ENCODE measurements around the gene OLFML2B.
A peak's percentile ranks its signal among the peaks of the same experiment; 100 is the strongest.

The OLFML2B gene

DNA sequence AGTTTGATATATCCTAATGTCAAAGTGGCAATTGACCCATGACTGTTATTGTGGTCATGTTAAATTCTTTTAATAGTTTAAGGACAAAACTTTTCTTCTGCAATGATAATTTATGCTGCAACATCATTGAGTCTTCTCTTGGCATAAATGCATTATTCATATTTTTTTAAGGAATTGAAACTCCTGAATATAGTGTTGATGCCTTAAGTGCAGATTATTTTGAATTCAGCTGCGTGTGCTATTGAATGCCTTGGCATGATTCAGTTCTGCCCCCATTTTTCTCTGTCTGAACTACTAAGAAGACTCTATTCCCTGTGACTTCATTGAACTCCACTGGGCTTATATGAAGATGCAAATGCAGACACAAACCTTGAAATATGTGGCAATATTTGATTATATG lies 23.3 kb upstream of the OLFML2B start:
- TF ChIP-seq GATA2 (IDR thresholded peaks at IDR 0.05; ENCODE audit: low read depth, low read length), result no peak

GRCh38 chr1:162042361-162042760 lies 18.7 kb upstream of the OLFML2B start:
- TF ChIP-seq GATA3 (IDR thresholded peaks at IDR 0.05; ENCODE audit: low read depth, low read length) (no peak), GATA2 (IDR thresholded peaks at IDR 0.05; ENCODE audit: low read depth, low read length) (no peak)

DNA sequence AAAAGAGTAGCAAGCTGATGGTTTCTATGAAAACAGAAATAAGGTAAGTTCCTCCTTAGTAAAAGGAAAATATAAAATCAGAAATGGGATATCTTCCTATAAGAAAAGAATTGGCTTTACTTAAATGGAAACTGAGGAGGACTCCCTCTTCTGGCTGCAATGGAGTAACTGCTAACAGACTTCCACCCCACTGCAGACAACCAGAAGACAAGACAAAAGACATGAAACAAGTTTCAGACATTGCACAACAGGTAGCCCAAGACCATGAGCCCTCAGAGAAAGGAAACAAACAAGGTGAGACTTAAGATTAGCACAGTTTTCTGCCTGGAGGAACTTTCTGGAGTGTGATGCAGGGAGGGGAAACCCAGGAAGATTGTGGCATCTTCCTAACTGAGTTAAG lies 17.0 kb upstream of the OLFML2B start:
- TF ChIP-seq GATA2 (IDR thresholded peaks at IDR 0.05; ENCODE audit: low read depth, low read length) (no peak), GATA3 (IDR thresholded peaks at IDR 0.05; ENCODE audit: low read depth, low read length) (no peak)

DNA sequence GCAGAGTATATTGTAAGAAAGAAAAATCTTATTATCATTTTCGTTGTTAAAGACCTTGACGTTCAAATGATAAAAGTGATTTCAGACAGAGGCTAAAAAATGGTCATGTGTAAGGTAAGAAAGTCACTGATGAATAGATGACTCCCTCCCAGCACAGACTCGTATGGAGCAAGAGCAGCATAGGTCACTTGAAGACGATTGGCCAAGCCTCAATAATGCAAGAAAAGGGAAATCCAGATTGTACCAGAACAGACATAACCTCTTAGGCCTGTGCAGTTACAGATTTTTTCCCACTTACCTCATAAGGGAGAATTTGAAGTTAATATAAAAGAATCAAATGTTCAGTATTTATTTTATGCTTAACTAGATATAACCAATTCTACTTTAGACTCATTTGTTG lies 16.3 kb upstream of the OLFML2B start:
- TF ChIP-seq GATA3 (IDR thresholded peaks at IDR 0.05; ENCODE audit: low read depth, low read length), result no peak
- no peak for TF ChIP-seq GATA2 (IDR thresholded peaks at IDR 0.05; ENCODE audit: low read depth, low read length)

- TF ChIP-seq GATA2 (IDR thresholded peaks at IDR 0.05; ENCODE audit: low read depth, low read length) (no peak), GATA3 (IDR thresholded peaks at IDR 0.05; ENCODE audit: low read depth, low read length) (no peak)
Measured at GRCh38 chr1:162038624-162039023, 15.0 kb upstream of the OLFML2B start.

DNA sequence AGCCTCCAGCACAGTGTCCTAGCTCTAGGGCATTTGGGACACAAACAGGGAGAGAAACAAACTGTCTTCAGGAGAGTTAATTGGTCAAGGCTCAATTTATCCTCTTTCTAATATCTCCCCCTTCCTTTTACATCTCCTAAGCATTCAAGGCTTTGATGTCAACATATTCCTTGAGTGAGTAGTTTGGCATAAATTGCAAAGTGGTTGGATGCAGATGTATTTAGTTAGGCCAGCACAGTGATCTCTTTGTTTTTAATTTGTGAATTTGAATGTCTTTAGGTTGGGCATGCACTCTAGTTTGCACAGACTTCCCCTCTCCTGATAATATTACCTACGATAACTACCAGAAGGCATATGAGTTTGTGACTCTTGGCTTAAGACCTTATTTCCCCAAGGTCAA lies 12.5 kb upstream of the OLFML2B start:
- TF ChIP-seq GATA3 (IDR thresholded peaks at IDR 0.05; ENCODE audit: low read depth, low read length) (no peak), GATA2 (IDR thresholded peaks at IDR 0.05; ENCODE audit: low read depth, low read length) (no peak)

GRCh38 chr1:162035241-162035640 lies 11.6 kb upstream of the OLFML2B start:
- no peak for TF ChIP-seq GATA3 (IDR thresholded peaks at IDR 0.05; ENCODE audit: low read depth, low read length)
- TF ChIP-seq GATA2 (IDR thresholded peaks at IDR 0.05; ENCODE audit: low read depth, low read length), result no peak

GRCh38 chr1:162033428-162033827 lies 9.8 kb upstream of the OLFML2B start:
- TF ChIP-seq GATA2 (IDR thresholded peaks at IDR 0.05; ENCODE audit: low read depth, low read length) (no peak), GATA3 (IDR thresholded peaks at IDR 0.05; ENCODE audit: low read depth, low read length) (no peak)

GRCh38 chr1:162030759-162031280 lies 7.2 kb upstream of the OLFML2B start:
- TF ChIP-seq GATA2 (IDR thresholded peaks at IDR 0.05; ENCODE audit: low read depth, low read length) (no peak), GATA3 (IDR thresholded peaks at IDR 0.05; ENCODE audit: low read depth, low read length) (no peak)

- TF ChIP-seq GATA2 (IDR thresholded peaks at IDR 0.05; ENCODE audit: low read depth, low read length) (0 out of 2 replicates have a peak, but pooled peaks have one; percentile 11), GATA3 (IDR thresholded peaks at IDR 0.05; ENCODE audit: low read depth, low read length) (no peak)
Measured at GRCh38 chr1:162029157-162029556, 5.5 kb upstream of the OLFML2B start.

DNA sequence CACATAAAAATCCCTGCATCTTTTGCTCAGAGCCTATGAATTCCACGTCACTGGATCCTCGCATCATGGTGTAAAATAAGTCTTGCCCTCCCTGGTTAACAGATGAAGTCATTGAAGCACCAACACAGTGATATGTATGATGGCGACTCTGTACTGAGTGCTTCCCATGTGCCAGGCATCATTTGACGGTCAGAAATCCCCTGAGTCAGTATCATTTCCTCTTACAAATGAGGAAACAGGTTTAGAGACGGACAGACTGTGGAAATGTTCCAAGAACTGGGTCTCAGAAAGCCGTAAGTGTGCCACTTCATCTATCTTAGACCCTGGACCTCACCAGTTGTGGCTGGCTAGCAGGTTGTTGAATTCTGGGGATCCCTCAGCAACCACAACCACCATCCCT lies 5.1 kb upstream of the OLFML2B start:
- TF ChIP-seq GATA2 (IDR thresholded peaks at IDR 0.05; ENCODE audit: low read depth, low read length) (no peak), GATA3 (IDR thresholded peaks at IDR 0.05; ENCODE audit: low read depth, low read length) (no peak)

DNA sequence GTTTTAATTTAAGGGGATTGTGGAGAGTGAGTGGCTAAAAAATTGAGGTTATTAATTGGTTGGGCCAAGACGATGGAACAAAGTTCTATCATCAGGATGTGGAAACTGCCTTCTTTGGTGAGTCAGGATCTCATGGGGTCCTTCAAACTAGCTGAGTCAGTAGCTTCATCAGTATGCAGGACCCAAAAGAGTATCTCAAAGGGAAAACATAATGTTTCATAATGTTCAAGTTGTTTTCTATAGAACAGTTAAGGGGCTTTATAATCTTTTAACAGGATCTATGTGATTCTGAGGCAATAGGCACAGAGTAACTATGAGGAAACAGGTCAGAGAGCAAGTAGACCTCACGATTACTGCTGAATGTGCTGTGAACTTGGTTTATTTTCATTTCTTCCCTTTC lies 3.2 kb upstream of the OLFML2B start:
- TF ChIP-seq GATA3 (IDR thresholded peaks at IDR 0.05; ENCODE audit: low read depth, low read length) (no peak), GATA2 (IDR thresholded peaks at IDR 0.05; ENCODE audit: low read depth, low read length) (no peak)

DNA sequence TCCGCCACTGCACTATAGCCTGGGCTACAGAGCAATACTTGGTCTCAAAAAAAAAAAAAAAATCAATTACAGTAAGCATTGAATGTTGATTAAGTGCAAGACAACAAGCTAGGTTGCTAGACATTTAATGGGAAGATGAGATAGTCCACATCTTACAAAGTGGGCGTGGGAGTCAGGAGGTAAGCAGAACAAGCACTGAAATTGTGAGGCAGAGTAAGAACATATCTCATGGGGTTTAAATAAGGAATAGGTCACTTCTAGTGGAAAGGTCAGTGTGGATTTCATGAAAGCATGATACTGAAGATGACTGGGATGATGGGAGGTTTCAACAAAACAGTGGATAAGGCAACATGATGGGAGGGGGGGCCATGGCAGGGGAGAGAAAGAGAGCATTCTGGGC lies 1.9 kb upstream of the OLFML2B start:
- TF ChIP-seq GATA3 (IDR thresholded peaks at IDR 0.05; ENCODE audit: low read depth, low read length) (no peak), GATA2 (IDR thresholded peaks at IDR 0.05; ENCODE audit: low read depth, low read length) (no peak)

DNA sequence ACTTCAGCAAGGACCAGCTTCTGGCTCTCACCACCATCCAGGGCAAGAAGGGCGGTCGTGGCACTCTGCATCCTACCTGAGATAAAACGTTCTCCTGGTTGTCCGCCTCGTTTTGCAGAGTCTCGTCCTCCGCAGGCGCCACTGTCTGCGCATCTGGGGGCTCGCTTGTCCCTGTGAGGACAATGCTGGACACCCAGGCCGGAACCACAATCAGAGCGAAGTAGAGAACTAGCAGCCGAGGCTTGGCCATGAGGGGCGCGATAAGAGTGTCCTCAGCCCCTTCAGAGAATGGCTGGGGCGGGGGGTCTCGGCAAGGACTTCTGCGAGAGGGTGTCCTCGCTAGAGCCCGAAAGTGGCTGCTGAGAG lies 505 bp downstream of the OLFML2B start:
- TF ChIP-seq GATA3 (IDR thresholded peaks at IDR 0.05; ENCODE audit: low read depth, low read length), result no peak

DNA sequence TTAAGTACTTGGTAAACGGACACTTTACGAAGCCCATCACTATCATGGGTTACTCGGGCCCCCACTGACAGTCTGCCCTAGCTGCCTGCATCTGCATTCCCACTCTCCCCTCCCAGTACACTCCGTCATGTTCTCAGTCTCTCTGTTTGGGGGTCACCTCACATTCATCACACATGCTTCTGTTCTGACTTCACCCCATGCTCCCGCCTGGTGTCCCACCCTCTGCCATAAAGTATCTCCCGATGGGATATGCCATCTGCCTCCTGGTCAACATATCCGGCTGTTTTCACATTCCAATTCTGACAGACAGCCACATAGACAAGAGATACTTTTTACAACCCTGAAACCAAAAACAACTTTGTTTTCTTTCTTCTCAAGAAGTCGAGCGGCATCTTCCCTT lies 1.0 kb downstream of the OLFML2B start:
- TF ChIP-seq GATA3 (IDR thresholded peaks at IDR 0.05; ENCODE audit: low read depth, low read length), result no peak
- TF ChIP-seq GATA2 (IDR thresholded peaks at IDR 0.05; ENCODE audit: low read depth, low read length), result no peak

DNA sequence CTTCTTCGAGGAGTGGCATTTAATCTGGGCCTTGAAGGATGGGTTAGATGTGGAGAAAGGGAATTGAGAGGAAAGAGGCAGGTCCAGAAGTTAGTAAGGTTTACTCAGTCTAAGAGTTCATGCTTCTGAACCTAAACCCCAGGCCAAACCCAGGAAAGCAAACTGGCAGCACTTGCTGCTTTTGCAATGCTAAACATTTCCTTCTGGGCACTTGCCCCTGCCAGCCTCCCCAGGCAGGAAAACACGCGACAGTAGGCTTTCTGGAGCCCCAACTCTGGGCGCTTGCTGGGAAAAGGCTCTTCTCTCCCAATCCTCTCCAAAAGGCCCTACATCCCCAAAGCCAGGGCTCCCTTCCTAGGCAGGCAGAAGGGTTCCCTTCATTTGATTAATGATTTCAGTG lies 2.5 kb downstream of the OLFML2B start:
- TF ChIP-seq GATA2 (IDR thresholded peaks at IDR 0.05; ENCODE audit: low read depth, low read length) (no peak), GATA3 (IDR thresholded peaks at IDR 0.05; ENCODE audit: low read depth, low read length) (no peak)
